Lung microvascular endothelial cell (primary cell): Measurements from ENCODE around the gene WWOX. TPM values are rescaled to one million over a fixed set of nuclear protein-coding genes. Genes with fewer than 3 reads are reported as not detected.

Source experiments
- DNase-seq, 2 donors: peaks; one replicate each; pipeline versions ENCODE4 v3.0.0 to v3.0.0-alpha.2; 2010; ENCODE audit warnings: low read depth in 2 of 2
- total RNA-seq: library from RNA; depleted of rRNA; stranded (reverse); fragments of >200 nt; gene quantifications from 2 replicates; pipeline ENCODE4 v1.2.1, GENCODE V29; 2014

The WWOX gene
- total RNA-seq, 1 donor from 2014 or later = 8.7 TPM

- DNase-seq = no peak
These were observed 95.5 kb downstream of the WWOX start for GRCh38 chr16:78194948-78195347.

- no peak for DNase-seq
These were observed 96.3 kb downstream of the WWOX start for GRCh38 chr16:78195797-78196196.

GRCh38 chr16:78196502-78196901 lies 97.0 kb downstream of the WWOX start:
- no peak for DNase-seq

GRCh38 chr16:78198288-78198687 lies 98.8 kb downstream of the WWOX start:
- no peak for DNase-seq

GRCh38 chr16:78199325-78200022 lies 100.0 kb downstream of the WWOX start:
- DNase-seq = no peak

GRCh38 chr16:78200023-78200389 lies 100.6 kb downstream of the WWOX start:
- DNase-seq = no peak

- no peak for DNase-seq
These were observed 101.2 kb downstream of the WWOX start for GRCh38 chr16:78200623-78201096.

GRCh38 chr16:78205506-78205905 lies 106.1 kb downstream of the WWOX start:
- DNase-seq = no peak

GRCh38 chr16:78206623-78207223 lies 107.3 kb downstream of the WWOX start:
- DNase-seq = no peak

- no peak for DNase-seq
These were observed 110.7 kb downstream of the WWOX start for GRCh38 chr16:78209951-78210661.

GRCh38 chr16:78211020-78211599 lies 111.7 kb downstream of the WWOX start:
- no peak for DNase-seq

GRCh38 chr16:78211946-78212345 lies 112.5 kb downstream of the WWOX start:
- DNase-seq = no peak

GRCh38 chr16:78212674-78213073 lies 113.2 kb downstream of the WWOX start:
- no peak for DNase-seq

GRCh38 chr16:78213751-78214150 lies 114.3 kb downstream of the WWOX start:
- no peak for DNase-seq

- no peak for DNase-seq
These were observed 115.8 kb downstream of the WWOX start for GRCh38 chr16:78215222-78215621.

GRCh38 chr16:78216166-78216745 lies 116.8 kb downstream of the WWOX start:
- no peak for DNase-seq

- no peak for DNase-seq
These were observed 117.8 kb downstream of the WWOX start for GRCh38 chr16:78217276-78217675.

- no peak for DNase-seq
These were observed 118.8 kb downstream of the WWOX start for GRCh38 chr16:78218279-78218678.

- DNase-seq = no peak
These were observed 119.6 kb downstream of the WWOX start for GRCh38 chr16:78218856-78219651.

GRCh38 chr16:78220571-78220970 lies 121.1 kb downstream of the WWOX start:
- no peak for DNase-seq

GRCh38 chr16:78221892-78222291 lies 122.4 kb downstream of the WWOX start:
- DNase-seq = no peak
